ENCODE measurements around the gene LIPH. TPM values are rescaled to one million over a fixed set of nuclear protein-coding genes. Genes with fewer than 3 reads are reported as not detected.

LIPH gene
- total and polyA plus RNA-seq, 9 donors = 0.05 to 2.1 (median 0.19) TPM

GRCh38 chr3:185526349-185526951 is 25.9 kb downstream of the LIPH start:
- no peaks in the 10 kb centered on the region for H3K27me3 ChIP-seq (ENCODE audit: control insufficient read depth, insufficient read depth, low read length)
- H3K36me3 ChIP-seq (ENCODE audit: control insufficient read depth, insufficient read depth, low read length) = no peaks in the 10 kb centered on the region
- H3K4me1 ChIP-seq (ENCODE audit: control insufficient read depth, insufficient read depth, low read length) = no peaks in the 10 kb centered on the region
- no peak overlapping the region for H3K4me3 ChIP-seq (ENCODE audit: low read length)
- no peak for DNase-seq
- H3K27ac ChIP-seq (ENCODE audit: low read length) = no peak overlapping the region
- H3K9me3 ChIP-seq (replicated peaks; ENCODE audit: control insufficient read depth, low read depth, low read length) = no peaks in the 10 kb centered on the region
- WGBS (ENCODE audit: insufficient coverage) = no CpG with 5 or more reads among the region's 2 CpGs

GRCh38 chr3:185521349-185522138 is 30.8 kb downstream of the LIPH start:
- H3K36me3 ChIP-seq (ENCODE audit: control insufficient read depth, insufficient read depth, low read length) = no peaks in the 10 kb centered on the region
- no peak overlapping the region for H3K4me3 ChIP-seq (ENCODE audit: low read length)
- no peak overlapping the region for H3K27ac ChIP-seq (ENCODE audit: low read length)
- WGBS (ENCODE audit: insufficient coverage) = 77% methylated on average over 5 of the region's 7 CpGs
- H3K4me1 ChIP-seq (ENCODE audit: control insufficient read depth, insufficient read depth, low read length) = no peaks in the 10 kb centered on the region
- H3K27me3 ChIP-seq (ENCODE audit: control insufficient read depth, insufficient read depth, low read length) = peaks cover 2% of the 10 kb centered on the region
- DNase-seq = no peak
- H3K9me3 ChIP-seq (replicated peaks; ENCODE audit: control insufficient read depth, low read depth, low read length) = no peaks in the 10 kb centered on the region

GRCh38 chr3:185519021-185519420 is 33.4 kb downstream of the LIPH start:
- H3K4me3 ChIP-seq (ENCODE audit: low read length) = no peak overlapping the region
- no peaks in the 10 kb centered on the region for H3K4me1 ChIP-seq (ENCODE audit: control insufficient read depth, insufficient read depth, low read length)
- H3K36me3 ChIP-seq (ENCODE audit: control insufficient read depth, insufficient read depth, low read length) = no peaks in the 10 kb centered on the region
- no peaks in the 10 kb centered on the region for H3K9me3 ChIP-seq (replicated peaks; ENCODE audit: control insufficient read depth, low read depth, low read length)
- peaks cover 2% of the 10 kb centered on the region for H3K27me3 ChIP-seq (ENCODE audit: control insufficient read depth, insufficient read depth, low read length)
- DNase-seq = no peak
- 75% methylated on average over 2 of the region's 5 CpGs for WGBS (ENCODE audit: insufficient coverage)
- H3K27ac ChIP-seq (ENCODE audit: low read length) = no peak overlapping the region

GRCh38 chr3:185517387-185518130 is 34.8 kb downstream of the LIPH start:
- H3K9me3 ChIP-seq (replicated peaks; ENCODE audit: control insufficient read depth, low read depth, low read length) = no peaks in the 10 kb centered on the region
- no peaks in the 10 kb centered on the region for H3K4me1 ChIP-seq (ENCODE audit: control insufficient read depth, insufficient read depth, low read length)
- WGBS (ENCODE audit: insufficient coverage) = no CpG with 5 or more reads among the region's 2 CpGs

GRCh38 chr3:185511711-185512110 is 40.7 kb downstream of the LIPH start:
- WGBS (ENCODE audit: insufficient coverage) = 57% methylated on average over 1 of the region's 4 CpGs
- DNase-seq = no peak
- Histone ChIP-seq H3K36me3 (ENCODE audit: control insufficient read depth, insufficient read depth, low read length) (no peaks in the 10 kb centered on the region), H3K27ac (ENCODE audit: low read length) (no peak overlapping the region), H3K9me3 (replicated peaks; ENCODE audit: control insufficient read depth, low read depth, low read length) (no peaks in the 10 kb centered on the region), H3K4me1 (ENCODE audit: control insufficient read depth, insufficient read depth, low read length) (no peaks in the 10 kb centered on the region), H3K27me3 (ENCODE audit: control insufficient read depth, insufficient read depth, low read length) (no peaks in the 10 kb centered on the region), H3K4me3 (ENCODE audit: low read length) (no peak overlapping the region)

More at GRCh38 chr3:185517387-185518130, 34.8 kb downstream of the LIPH start:
- Histone ChIP-seq H3K27ac (ENCODE audit: low read length) (no peak overlapping the region), H3K4me3 (ENCODE audit: low read length) (no peak overlapping the region), H3K36me3 (ENCODE audit: control insufficient read depth, insufficient read depth, low read length) (no peaks in the 10 kb centered on the region), H3K27me3 (ENCODE audit: control insufficient read depth, insufficient read depth, low read length) (peaks cover 2% of the 10 kb centered on the region)
- DNase-seq = no peak

GRCh38 chr3:185508335-185508991 is 43.9 kb downstream of the LIPH start:
- H3K36me3 ChIP-seq (ENCODE audit: control insufficient read depth, insufficient read depth, low read length) = no peaks in the 10 kb centered on the region
- no peak for DNase-seq
- no peak overlapping the region for H3K27ac ChIP-seq (ENCODE audit: low read length)
- H3K27me3 ChIP-seq (ENCODE audit: control insufficient read depth, insufficient read depth, low read length) = no peaks in the 10 kb centered on the region
- 73% methylated on average over 17 of the region's 19 CpGs for WGBS (ENCODE audit: insufficient coverage)
- no peaks in the 10 kb centered on the region for H3K4me1 ChIP-seq (ENCODE audit: control insufficient read depth, insufficient read depth, low read length)
- no peak overlapping the region for H3K4me3 ChIP-seq (ENCODE audit: low read length)
- no peaks in the 10 kb centered on the region for H3K9me3 ChIP-seq (replicated peaks; ENCODE audit: control insufficient read depth, low read depth, low read length)

- Histone ChIP-seq H3K4me1 (ENCODE audit: control insufficient read depth, insufficient read depth, low read length) (no peaks in the 10 kb centered on the region), H3K27me3 (ENCODE audit: control insufficient read depth, insufficient read depth, low read length) (no peaks in the 10 kb centered on the region), H3K9me3 (replicated peaks; ENCODE audit: control insufficient read depth, low read depth, low read length) (no peaks in the 10 kb centered on the region), H3K27ac (ENCODE audit: low read length) (no peak overlapping the region), H3K4me3 (ENCODE audit: low read length) (no peak overlapping the region), H3K36me3 (ENCODE audit: control insufficient read depth, insufficient read depth, low read length) (no peaks in the 10 kb centered on the region)
- no peak for DNase-seq
- WGBS (ENCODE audit: insufficient coverage) = no CpG with 5 or more reads among the region's 6 CpGs
These were observed 44.5 kb downstream of the LIPH start for GRCh38 chr3:185507883-185508282.

- H3K4me1 ChIP-seq (ENCODE audit: control insufficient read depth, insufficient read depth, low read length) = no peaks in the 10 kb centered on the region
- no peak overlapping the region for H3K4me3 ChIP-seq (ENCODE audit: low read length)
- H3K9me3 ChIP-seq (replicated peaks; ENCODE audit: control insufficient read depth, low read depth, low read length) = no peaks in the 10 kb centered on the region
- H3K36me3 ChIP-seq (ENCODE audit: control insufficient read depth, insufficient read depth, low read length) = no peaks in the 10 kb centered on the region
- H3K27me3 ChIP-seq (ENCODE audit: control insufficient read depth, insufficient read depth, low read length) = peaks cover 2% of the 10 kb centered on the region
- no peak for DNase-seq
- no CpG with 5 or more reads among the region's 3 CpGs for WGBS (ENCODE audit: insufficient coverage)
- H3K27ac ChIP-seq (ENCODE audit: low read length) = no peak overlapping the region
These were observed 47.8 kb downstream of the LIPH start for GRCh38 chr3:185504636-185505035.

- no CpG with 5 or more reads among the region's 1 CpG for WGBS (ENCODE audit: insufficient coverage)
- H3K27ac ChIP-seq (ENCODE audit: low read length) = no peak overlapping the region
- no peaks in the 10 kb centered on the region for H3K4me1 ChIP-seq (ENCODE audit: control insufficient read depth, insufficient read depth, low read length)
- no peak for DNase-seq
- no peaks in the 10 kb centered on the region for H3K9me3 ChIP-seq (replicated peaks; ENCODE audit: control insufficient read depth, low read depth, low read length)
- no peak overlapping the region for H3K4me3 ChIP-seq (ENCODE audit: low read length)
- H3K27me3 ChIP-seq (ENCODE audit: control insufficient read depth, insufficient read depth, low read length) = peaks cover 2% of the 10 kb centered on the region
- no peaks in the 10 kb centered on the region for H3K36me3 ChIP-seq (ENCODE audit: control insufficient read depth, insufficient read depth, low read length)
These were observed 48.9 kb downstream of the LIPH start for GRCh38 chr3:185503521-185503920.

GRCh38 chr3:185502987-185503386 is 49.4 kb downstream of the LIPH start:
- WGBS (ENCODE audit: insufficient coverage) = 71% methylated on average over 3 of the region's 3 CpGs
- no peaks in the 10 kb centered on the region for H3K9me3 ChIP-seq (replicated peaks; ENCODE audit: control insufficient read depth, low read depth, low read length)
- no peak overlapping the region for H3K27ac ChIP-seq (ENCODE audit: low read length)
- H3K4me3 ChIP-seq (ENCODE audit: low read length) = no peak overlapping the region
- no peaks in the 10 kb centered on the region for H3K4me1 ChIP-seq (ENCODE audit: control insufficient read depth, insufficient read depth, low read length)
- no peak for DNase-seq
- no peaks in the 10 kb centered on the region for H3K36me3 ChIP-seq (ENCODE audit: control insufficient read depth, insufficient read depth, low read length)
- H3K27me3 ChIP-seq (ENCODE audit: control insufficient read depth, insufficient read depth, low read length) = peaks cover 2% of the 10 kb centered on the region
